B cell (primary cell): ENCODE measurements around the gene TENT5A. TPM values are rescaled to one million over a fixed set of nuclear protein-coding genes. Genes with fewer than 3 reads are reported as not detected.

ENCODE experiments used
- ATAC-seq: fragments of 200-7000 bp; cut with Tn5 transposase; one replicate; pipeline ENCODE4 v1.10.0; 2021; ENCODE audit warnings: low read depth, mild to moderate bottlenecking, moderate number of reproducible peaks, moderate library complexity
- CTCF ChIA-PET: fragments of 350-600 bp; sonication (Branson Sonifier 250); formaldehyde crosslinking; loops from one replicate; lab custom pipeline; 2021; ENCODE audit warnings: antibody characterized with exemption, inconsistent platforms; lab: Charles Lee
- POLR2A ChIA-PET: fragments of 350-600 bp; sonication (Branson Sonifier 250); formaldehyde crosslinking; loops from one replicate; lab custom pipeline; 2021; ENCODE audit warnings: antibody characterized with exemption; lab: Charles Lee
- DNase-seq: peaks from one replicate; pipeline ENCODE4 v3.0.0; 2013
- H2AFZ ChIP-seq: 2 replicates; pipeline ENCODE4 v1.6.1; 2012; ENCODE audit warnings: mild to moderate bottlenecking, low read depth, low read length; ENCODE audit not compliant: insufficient read depth, poor library complexity, severe bottlenecking
- H3K27ac ChIP-seq, 2 donors: 1 replicate in 1 of 2; 2 replicates in 1 of 2; pipeline ENCODE4 v1.5.1; 2012 to 2013; ENCODE audit warnings: low read length in 2 of 2, mild to moderate bottlenecking in 2 of 2, moderate library complexity in 1 of 2
- H3K27me3 ChIP-seq, 4 experiments: fragments of 200-600 bp in 1 of 4; sonication (generic) in 1 of 4; replicated peaks in 1 of 4; 1 replicate in 2 of 4; 2 replicates in 2 of 4; pipeline versions ENCODE4 v1.6.1 to v1.7.0; 2013 to 2016; ENCODE audit warnings: low read length in 3 of 4, mild to moderate bottlenecking in 2 of 4, mixed read lengths in 1 of 4, moderate library complexity in 1 of 4; ENCODE audit not compliant: insufficient read depth in 4 of 4, control insufficient read depth in 3 of 4; ENCODE audit errors: control extremely low read depth in 1 of 4
- H3K36me3 ChIP-seq, 2 experiments: replicated peaks in 1 of 2; 1 replicate in 1 of 2; 2 replicates in 1 of 2; pipeline versions ENCODE4 v1.6.1 to v1.7.1; 2013; ENCODE audit warnings: low read length in 1 of 2; ENCODE audit not compliant: insufficient read depth in 2 of 2, control insufficient read depth in 1 of 2; ENCODE audit errors: control extremely low read depth in 1 of 2, extremely low read depth in 1 of 2
- H3K4me1 ChIP-seq, 2 donors: fragments of 200-600 bp in 1 of 2; sonication (generic) in 1 of 2; 1 replicate in 1 of 2; 2 replicates in 1 of 2; pipeline versions ENCODE4 v1.5.1 to v1.6.1; 2013 to 2017; ENCODE audit warnings: low read length in 2 of 2; ENCODE audit not compliant: control insufficient read depth in 2 of 2, insufficient read depth in 2 of 2
- H3K4me2 ChIP-seq: replicated peaks from 2 replicates; pipeline ENCODE3; 2012; ENCODE audit warnings: mild to moderate bottlenecking, low read depth, low read length; ENCODE audit not compliant: poor library complexity, severe bottlenecking
- H3K4me3 ChIP-seq, 5 experiments: fragments of 200-600 bp in 1 of 5; sonication (generic) in 1 of 5; 1 replicate in 3 of 5; 2 replicates in 2 of 5; pipeline versions ENCODE4 v1.5.1 to v1.7.0; 2011 to 2016; ENCODE audit warnings: low read length in 4 of 5, mild to moderate bottlenecking in 4 of 5, low read depth in 2 of 5, control low read depth in 1 of 5, moderate library complexity in 1 of 5; ENCODE audit not compliant: insufficient read depth in 1 of 5; ENCODE audit errors: control extremely low read depth in 1 of 5, extremely low read depth in 1 of 5
- H3K79me2 ChIP-seq: fragments of 200-600 bp; sonication (generic); one replicate; pipeline ENCODE4 v1.6.0; 2016; ENCODE audit warnings: low read length; ENCODE audit not compliant: control insufficient read depth, insufficient read depth
- H3K9ac ChIP-seq: fragments of 200-600 bp; sonication (generic); 2 replicates; pipeline ENCODE4 v1.6.1; 2017; ENCODE audit warnings: mild to moderate bottlenecking, low read length, moderate library complexity
- H3K9me3 ChIP-seq, 3 donors: one replicate each; pipeline versions ENCODE4 v1.6.1 to v1.7.1; 2013; ENCODE audit warnings: low read length in 2 of 3; ENCODE audit not compliant: control insufficient read depth in 2 of 3, insufficient read depth in 1 of 3; ENCODE audit errors: control extremely low read depth in 1 of 3
- H4K20me1 ChIP-seq: 2 replicates; pipeline ENCODE4 v1.6.0; 2012; ENCODE audit warnings: mild to moderate bottlenecking, low read length; ENCODE audit not compliant: insufficient read depth, control insufficient read depth, poor library complexity, severe bottlenecking
- H3K27ac Mint-ChIP-seq: one replicate; pipeline ENCODE4 v1.8.0; 2021; ENCODE audit warnings: mixed read lengths
- H3K27me3 Mint-ChIP-seq: one replicate; pipeline ENCODE4 v1.8.0; 2021; ENCODE audit warnings: mixed read lengths
- H3K4me1 Mint-ChIP-seq: one replicate; pipeline ENCODE4 v1.8.0; 2021; ENCODE audit warnings: mixed read lengths
- H3K4me3 Mint-ChIP-seq: one replicate; pipeline ENCODE4 v1.8.0; 2021; ENCODE audit warnings: mixed read lengths
- H3K9me3 Mint-ChIP-seq: one replicate; pipeline ENCODE4 v1.8.0; 2022; ENCODE audit warnings: mixed read lengths; ENCODE audit not compliant: insufficient read depth
- CTCF ChIP-seq: fragments of 200-600 bp; IDR thresholded peaks from one replicate; pipeline ENCODE4 v1.8.0; 2022; ENCODE audit warnings: antibody characterized with exemption, mild to moderate bottlenecking
- EZH2 ChIP-seq: IDR thresholded peaks from 2 replicates; pipeline ENCODE4 v1.6.1; 2012; ENCODE audit warnings: borderline replicate concordance, low read depth, mild to moderate bottlenecking, moderate library complexity, low read length; ENCODE audit not compliant: insufficient read depth, poor library complexity, severe bottlenecking
- WGBS: methylation state at CpG from one replicate; pipeline ENCODE4 v1.1.5; 2013; ENCODE audit warnings: missing lambda C conversion rate; ENCODE audit not compliant: insufficient coverage; 5-methylcytosine and 5-hydroxymethylcytosine counted together
- intact Hi-C: fragments of 100-400 bp; cut with micrococcal nuclease; formaldehyde crosslinking; loops from one replicate; pipeline ENCODE4 v1.10.0; 2022
- polyA plus RNA-seq: library from polyadenylated mRNA; depleted of rRNA; stranded (reverse); fragments of >200 nt; gene quantifications from 2 replicates; pipeline ENCODE4 v1.2.3, GENCODE V29; 2012
- total RNA-seq, 2 donors: library from RNA; stranded (reverse); fragments of 120-200 nt in 1 of 2; gene quantifications; 1 replicate in 1 of 2; 2 replicates in 1 of 2; pipeline versions ENCODE4 v1.2.3 to v1.2.4, GENCODE V29; 2013 to 2022

Gene TENT5A
- total and polyA plus RNA-seq, 2 donors (not counting 1 experiment from before 2014, with no cell fraction given) = 3.9 to 9.4 TPM

GRCh38 chr6:81793821-81794475 lies 41.5 kb upstream of the TENT5A start:
- CTCF ChIA-PET = no interaction called here
- Histone ChIP-seq H3K79me2 (no peaks in the 10 kb centered on the region), H3K36me3 (no peaks in the 10 kb centered on the region), H3K27me3 (no peaks in the 10 kb centered on the region), H3K4me1 (no peaks in the 10 kb centered on the region), H3K27ac (no peak overlapping the region), H3K4me2 (no peak overlapping the region), H4K20me1 (no peaks in the 10 kb centered on the region), H3K4me3 (no peak overlapping the region), H3K9ac (no peak overlapping the region), H3K9me3 (no peaks in the 10 kb centered on the region), H2AFZ (no peak overlapping the region)
- TF ChIP-seq CTCF = no peak
- no peak for TF ChIP-seq EZH2
- Mint-ChIP-seq H3K4me3 (no peak overlapping the region), H3K27me3 (peaks cover 9% of the 10 kb centered on the region), H3K27ac (no peak overlapping the region), H3K4me1 (no peaks in the 10 kb centered on the region), H3K9me3 (no peaks in the 10 kb centered on the region)
- intact Hi-C loops = no loop called here
- ATAC-seq (no peak), DNase-seq (no peak)
- POLR2A ChIA-PET = no interaction called here
- 100% methylated on average over 1 of the region's 4 CpGs for WGBS

GRCh38 chr6:81792826-81793225 lies 40.3 kb upstream of the TENT5A start:
- DNase-seq (no peak), ATAC-seq (no peak)
- H3K4me1 Mint-ChIP-seq = no peaks in the 10 kb centered on the region
- no peak overlapping the region for H3K27ac Mint-ChIP-seq
- H3K4me2 ChIP-seq = no peak overlapping the region
- peaks cover 5% of the 10 kb centered on the region for H3K27me3 Mint-ChIP-seq
- H3K79me2 ChIP-seq = no peaks in the 10 kb centered on the region
- H3K9me3 ChIP-seq = no peaks in the 10 kb centered on the region
- TF ChIP-seq CTCF = no peak
- no peak for TF ChIP-seq EZH2
- H3K9me3 Mint-ChIP-seq = no peaks in the 10 kb centered on the region
- H3K9ac ChIP-seq = no peak overlapping the region
- no peaks in the 10 kb centered on the region for H3K27me3 ChIP-seq
- no peaks in the 10 kb centered on the region for H4K20me1 ChIP-seq
- ChIA-PET POLR2A (no interaction called here), CTCF (no interaction called here)
- H3K27ac ChIP-seq = no peak overlapping the region
- no CpG with 5 or more reads among the region's 1 CpG for WGBS
- H2AFZ ChIP-seq = no peak overlapping the region
- no peak overlapping the region for H3K4me3 ChIP-seq
- no peak overlapping the region for H3K4me3 Mint-ChIP-seq
- H3K36me3 ChIP-seq = no peaks in the 10 kb centered on the region
- intact Hi-C loops = no loop called here
- no peaks in the 10 kb centered on the region for H3K4me1 ChIP-seq
